ENCODE results near the gene DAZAP1. TPM values are rescaled to one million over a fixed set of nuclear protein-coding genes. Genes with fewer than 3 reads are reported as not detected.

The DAZAP1 gene
- total and polyA plus RNA-seq, 8 donors, result 21.4 to 124 (median 51.5) TPM

DNA sequence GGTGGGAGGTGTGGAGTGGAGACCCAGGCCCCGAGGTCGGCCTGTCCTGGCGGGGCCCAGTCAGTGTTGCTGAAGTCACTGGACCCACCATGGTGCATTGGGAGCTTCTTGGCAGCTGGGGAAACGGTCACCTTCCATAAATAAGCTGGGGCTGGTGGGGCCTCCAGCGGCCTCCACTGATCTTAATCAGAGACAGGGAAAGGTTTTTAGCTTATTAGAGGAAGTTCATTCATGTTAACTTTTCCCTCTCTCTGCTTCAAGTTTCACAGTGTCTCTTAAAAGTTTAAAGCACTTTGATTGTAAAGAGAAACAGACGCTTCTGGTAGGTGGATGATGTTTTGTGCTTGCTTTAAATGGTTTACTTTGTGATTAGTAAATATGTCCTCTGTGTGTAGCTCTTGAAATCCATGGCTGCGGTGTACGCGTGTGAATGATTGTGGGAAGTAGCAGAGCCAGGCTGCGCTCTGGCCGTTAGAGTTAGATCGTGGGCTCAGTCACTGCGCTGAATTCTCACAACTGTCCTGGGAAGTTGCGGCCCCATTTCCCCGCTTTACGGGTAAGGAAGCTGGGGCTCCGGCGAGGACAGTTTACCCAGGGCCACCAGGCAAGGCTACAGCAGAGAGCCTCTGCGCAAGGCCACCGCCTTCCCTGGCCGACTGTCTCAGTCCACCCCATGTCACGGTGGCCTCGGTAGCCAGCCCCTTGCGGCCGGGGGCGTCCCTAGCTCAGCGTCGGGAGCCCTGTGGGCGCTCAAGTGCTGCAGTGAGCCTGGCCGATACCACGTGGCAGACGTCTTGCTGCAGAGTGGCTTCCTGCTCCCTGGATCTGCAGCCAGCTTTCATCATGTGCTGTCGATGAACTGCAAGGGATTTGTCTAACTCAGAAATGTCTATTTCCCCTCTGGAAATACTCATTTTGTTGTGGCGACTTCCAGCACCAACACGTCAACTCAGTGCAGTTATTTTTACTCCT is 40.2 kb upstream of the DAZAP1 start:
- DNase-seq, result no peak
- TF ChIP-seq POLR2AphosphoS5 (IDR thresholded peaks at IDR 0.05) (no peak), EP300 (IDR thresholded peaks at IDR 0.05) (no peak), POLR2A (IDR thresholded peaks at IDR 0.05) (no peak)
- TF ChIP-seq, protein P1, sequence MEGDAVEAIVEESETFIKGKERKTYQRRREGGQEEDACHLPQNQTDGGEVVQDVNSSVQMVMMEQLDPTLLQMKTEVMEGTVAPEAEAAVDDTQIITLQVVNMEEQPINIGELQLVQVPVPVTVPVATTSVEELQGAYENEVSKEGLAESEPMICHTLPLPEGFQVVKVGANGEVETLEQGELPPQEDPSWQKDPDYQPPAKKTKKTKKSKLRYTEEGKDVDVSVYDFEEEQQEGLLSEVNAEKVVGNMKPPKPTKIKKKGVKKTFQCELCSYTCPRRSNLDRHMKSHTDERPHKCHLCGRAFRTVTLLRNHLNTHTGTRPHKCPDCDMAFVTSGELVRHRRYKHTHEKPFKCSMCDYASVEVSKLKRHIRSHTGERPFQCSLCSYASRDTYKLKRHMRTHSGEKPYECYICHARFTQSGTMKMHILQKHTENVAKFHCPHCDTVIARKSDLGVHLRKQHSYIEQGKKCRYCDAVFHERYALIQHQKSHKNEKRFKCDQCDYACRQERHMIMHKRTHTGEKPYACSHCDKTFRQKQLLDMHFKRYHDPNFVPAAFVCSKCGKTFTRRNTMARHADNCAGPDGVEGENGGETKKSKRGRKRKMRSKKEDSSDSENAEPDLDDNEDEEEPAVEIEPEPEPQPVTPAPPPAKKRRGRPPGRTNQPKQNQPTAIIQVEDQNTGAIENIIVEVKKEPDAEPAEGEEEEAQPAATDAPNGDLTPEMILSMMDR (IDR thresholded peaks at IDR 0.05), result no peak
- peaks cover under 1 to 10% (median 2%) of the 10 kb centered on the region in 4 donors for H3K4me1 ChIP-seq
- no peak overlapping the region for H3K4me3 ChIP-seq
- intact Hi-C loops (cut with DNase I; ENCODE audit: low total_unique reads), result loop anchor here (10.0 kb wide), 1 partner anchor 82 kb away; the partner anchor contains the start of gene EFNA2
- no peaks in the 10 kb centered on the region for H3K9me3 ChIP-seq
- no peaks in the 10 kb centered on the region for H3K27me3 ChIP-seq
- H3K27ac ChIP-seq, result no peak overlapping the region
- H3K36me3 ChIP-seq, result peaks cover 48 to 98% (median 97%) of the 10 kb centered on the region in 4 donors
- 74 to 90% (median 86%) methylated on average over 21 to 35 of the region's 35 CpGs for WGBS, 5 donors

DNA sequence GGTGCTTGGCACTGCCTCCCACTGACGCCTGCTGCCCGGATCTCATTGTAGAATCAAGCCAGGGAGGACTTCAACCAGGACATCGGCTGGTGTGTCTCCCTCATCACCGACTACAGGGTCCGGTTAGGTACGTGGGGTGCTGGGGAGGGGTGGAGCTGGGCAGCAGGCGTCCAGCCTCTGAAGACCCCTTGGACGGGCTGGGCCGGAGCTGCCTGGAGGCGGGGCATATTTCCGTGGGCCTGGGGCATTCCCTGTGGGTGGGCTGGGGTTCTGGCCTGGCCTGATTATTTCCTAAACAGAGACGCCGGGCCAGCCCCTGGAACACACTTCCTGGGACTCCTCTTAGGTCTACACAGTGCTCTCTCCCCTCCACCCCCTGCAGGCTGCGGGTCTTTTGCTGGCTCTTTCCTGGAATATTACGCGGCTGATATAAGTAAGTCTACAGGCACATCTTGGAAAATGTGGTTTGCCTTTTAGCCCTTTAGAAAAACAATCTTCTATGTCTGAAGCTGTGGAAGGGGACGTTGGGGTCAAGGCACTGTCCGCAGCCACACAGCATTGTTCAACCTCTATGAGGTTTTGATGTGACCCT is 38.1 kb upstream of the DAZAP1 start:
- Histone ChIP-seq H3K36me3 (peaks cover 48 to 99% (median 96%) of the 10 kb centered on the region in 4 donors), H3K4me1 (peaks cover 14 to 19% (median 16%) of the 10 kb centered on the region in 4 donors), H3K9me3 (no peaks in the 10 kb centered on the region), H3K4me3 (no peak overlapping the region), H3K27ac (no peak overlapping the region), H3K27me3 (no peaks in the 10 kb centered on the region)
- TF ChIP-seq, protein P1 (IDR thresholded peaks at IDR 0.05), result no peak
- TF ChIP-seq POLR2A (IDR thresholded peaks at IDR 0.05), result no peak
- no peak for TF ChIP-seq POLR2AphosphoS5 (IDR thresholded peaks at IDR 0.05)
- TF ChIP-seq EP300 (IDR thresholded peaks at IDR 0.05), result no peak
- WGBS, 5 donors, result 93 to 98% (median 95%) methylated on average over 16 to 18 of the region's 18 CpGs
- no peak for DNase-seq
- intact Hi-C loops (cut with DNase I; ENCODE audit: low total_unique reads), result loop anchor here (10.0 kb wide), 1 partner anchor 85 kb away; the partner anchor contains the start of gene EFNA2

DNA sequence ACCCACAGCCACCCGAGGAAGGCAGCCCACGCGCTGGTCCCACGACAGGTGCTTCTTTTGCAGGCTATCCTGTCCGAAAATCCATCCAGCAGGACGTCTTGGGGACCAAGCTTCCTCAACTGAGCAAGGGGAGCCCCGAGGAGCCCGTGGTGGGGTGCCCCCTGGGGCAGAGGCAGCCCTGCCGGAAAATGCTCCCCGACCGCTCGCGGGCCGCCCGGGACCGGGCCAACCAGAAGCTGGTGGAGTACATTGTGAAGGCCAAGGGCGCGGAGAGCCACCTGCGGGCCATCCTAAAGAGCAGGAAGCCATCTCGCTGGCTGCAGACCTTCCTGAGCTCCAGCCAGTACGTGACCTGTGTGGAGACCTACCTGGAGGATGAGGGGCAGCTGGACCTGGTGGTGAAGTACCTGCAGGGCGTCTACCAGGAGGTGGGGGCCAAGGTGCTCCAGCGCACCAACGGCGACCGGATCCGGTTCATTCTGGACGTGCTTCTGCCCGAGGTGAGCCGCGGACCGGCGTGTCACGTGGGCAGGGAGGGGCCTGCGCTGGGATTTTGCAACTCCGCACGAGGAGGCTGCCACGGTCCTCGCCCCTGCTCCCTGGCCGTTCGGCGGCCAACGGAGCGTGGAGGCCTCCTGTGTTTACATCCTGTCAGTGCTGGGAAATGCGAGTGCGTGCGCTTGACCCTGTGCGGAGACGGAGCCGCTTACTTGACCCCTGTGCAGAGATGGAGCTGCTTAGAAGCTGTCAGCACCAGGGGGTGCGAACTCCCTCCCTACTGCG is 36.6 kb upstream of the DAZAP1 start:
- 89 to 94% (median 91%) methylated on average over 50 to 52 of the region's 52 CpGs for WGBS, 5 donors
- TF ChIP-seq POLR2A (IDR thresholded peaks at IDR 0.05), result no peak
- TF ChIP-seq POLR2AphosphoS5 (IDR thresholded peaks at IDR 0.05), result no peak
- TF ChIP-seq EP300 (IDR thresholded peaks at IDR 0.05), result no peak
- Histone ChIP-seq H3K36me3 (peaks cover 48 to 90% (median 87%) of the 10 kb centered on the region in 4 donors), H3K27ac (no peak overlapping the region), H3K4me3 (no peak overlapping the region), H3K27me3 (no peaks in the 10 kb centered on the region), H3K9me3 (no peaks in the 10 kb centered on the region), H3K4me1 (peaks cover 14 to 25% (median 16%) of the 10 kb centered on the region in 4 donors)
- intact Hi-C loops (cut with DNase I; ENCODE audit: low total_unique reads), result no loop called here
- no peak for DNase-seq

DNA sequence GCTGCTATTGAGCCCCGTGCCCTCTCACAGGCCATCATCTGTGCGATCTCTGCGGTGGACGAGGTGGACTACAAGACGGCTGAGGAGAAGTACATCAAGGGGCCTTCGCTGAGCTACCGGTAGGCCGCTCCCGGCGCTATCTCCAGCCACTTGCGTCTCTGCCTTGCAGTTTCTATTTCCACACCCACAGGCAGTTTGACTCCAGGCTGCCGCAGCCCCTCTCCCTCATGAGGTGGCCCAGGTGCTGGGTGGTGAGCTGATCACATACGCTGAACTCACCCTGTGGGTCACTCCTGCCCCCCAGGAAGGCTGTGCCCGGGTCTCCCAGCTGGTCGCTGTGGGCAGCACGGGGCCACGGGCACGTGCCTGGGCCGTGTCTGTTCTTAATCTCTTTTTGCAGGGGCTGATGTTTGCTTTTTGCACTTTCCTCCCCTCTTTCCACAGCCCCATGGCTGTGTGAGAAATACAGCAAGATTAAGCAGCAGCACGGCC is 34.3 kb upstream of the DAZAP1 start:
- no peaks in the 10 kb centered on the region for H3K27me3 ChIP-seq
- no peak for DNase-seq
- 34 to 62% (median 45%) methylated on average over 18 to 20 of the region's 20 CpGs for WGBS, 5 donors
- H3K4me1 ChIP-seq, result peaks cover 14 to 25% (median 16%) of the 10 kb centered on the region in 4 donors
- TF ChIP-seq POLR2A (IDR thresholded peaks at IDR 0.05) (no peak), POLR2AphosphoS5 (IDR thresholded peaks at IDR 0.05) (no peak), EP300 (IDR thresholded peaks at IDR 0.05) (no peak)
- TF ChIP-seq, protein P1 (IDR thresholded peaks at IDR 0.05), result no peak
- no peak overlapping the region for H3K4me3 ChIP-seq
- no peaks in the 10 kb centered on the region for H3K9me3 ChIP-seq
- intact Hi-C loops (cut with DNase I; ENCODE audit: low total_unique reads), result no loop called here
- H3K27ac ChIP-seq, result peak overlapping the region; percentile 65 to 82 (median 70)
- H3K36me3 ChIP-seq, result peaks cover 38 to 86% (median 83%) of the 10 kb centered on the region in 4 donors
